Measurements from ENCODE around the gene SLC6A7.

- peak; percentile 83 to 90 for TF ChIP-seq POLR2A (IDR thresholded peaks at IDR 0.05)
- peak in 1 of 5 experiments; percentile 19 for TF ChIP-seq CTCF (IDR thresholded peaks at IDR 0.05)
- peak in 1 of 2 donors; percentile 97 for TF ChIP-seq EP300 (IDR thresholded peaks at IDR 0.05)
These were observed 34.4 kb upstream of the SLC6A7 start, which contains the start of gene PDGFRB for GRCh38 chr5:150155258-150156026.

Measured in tibial nerve (tissue), 4 donors.